Esophagus muscularis mucosa (tissue), 4 donors: ENCODE data around the gene PGK1. TPM values are rescaled to one million over a fixed set of nuclear protein-coding genes. Genes with fewer than 3 reads are reported as not detected.

Source experiments
- DNase-seq: peaks from one replicate; pipeline ENCODE4 v3.0.0-alpha.2; 2017; ENCODE audit errors: extremely low spot score
- H3K27ac ChIP-seq, 4 donors: fragments of 200-600 bp; sonication (generic); replicated peaks in 1 of 4; 1 replicate in 3 of 4; 2 replicates in 1 of 4; pipeline ENCODE4 v1.5.1; 2016 to 2019; ENCODE audit warnings: mild to moderate bottlenecking in 1 of 4
- H3K27me3 ChIP-seq, 4 donors: fragments of 200-600 bp; sonication (generic); one replicate each; pipeline versions ENCODE4 v1.5.1 to v1.6.0; 2016 to 2019
- H3K36me3 ChIP-seq, 4 donors: fragments of 200-600 bp; sonication (generic); one replicate each; pipeline ENCODE4 v1.5.1; 2016 to 2019
- H3K4me1 ChIP-seq, 4 donors: fragments of 200-600 bp; sonication (generic); one replicate each; pipeline ENCODE4 v1.5.1; 2016 to 2019
- H3K4me3 ChIP-seq, 4 donors: fragments of 200-600 bp; sonication (generic); 1 replicate in 2 of 4; 2 replicates in 2 of 4; pipeline ENCODE4 v1.5.1; 2016 to 2019; ENCODE audit warnings: mild to moderate bottlenecking in 4 of 4, moderate library complexity in 1 of 4
- H3K9me3 ChIP-seq, 4 donors: fragments of 200-600 bp; sonication (generic); 1 replicate in 3 of 4; 2 replicates in 1 of 4; pipeline ENCODE4 v1.5.1; 2016 to 2019
- EP300 ChIP-seq: sonication (generic); formaldehyde crosslinking; IDR thresholded peaks from one replicate; pipeline ENCODE4 v1.6.1; 2017; ENCODE audit warnings: antibody characterized with exemption
- POLR2A ChIP-seq: fragments of 450-650 bp; IDR thresholded peaks from one replicate; pipeline ENCODE4 v1.6.1; 2017; ENCODE audit warnings: antibody characterized with exemption, moderate library complexity, mild to moderate bottlenecking, low read depth
- POLR2AphosphoS5 ChIP-seq, 2 donors: sonication (generic); formaldehyde crosslinking; IDR thresholded peaks; one replicate each; pipeline ENCODE4 v1.6.1; 2017; ENCODE audit warnings: antibody characterized with exemption in 2 of 2
- WGBS: methylation state at CpG from one replicate; pipeline ENCODE4 v1.1.5; 2018; 5-methylcytosine and 5-hydroxymethylcytosine counted together
- intact Hi-C: fragments of 100-400 bp; cut with DNase I; formaldehyde crosslinking; loops from one replicate; pipeline ENCODE4 v1.15.1; 2023
- total RNA-seq, 4 donors: library from RNA; depleted of rRNA; stranded (reverse); fragments of >200 nt; gene quantifications; one replicate each; pipeline versions ENCODE4 v1.1.0 to v1.2.1, GENCODE V29; 2016
- TF ChIP-seq, protein P1 (sequence below), 3 experiments: fragments of 200-600 bp in 2 of 3; fragments of 450-650 bp in 1 of 3; sonication (generic) in 2 of 3; IDR thresholded peaks; one replicate each; pipeline ENCODE4 v1.5.1; 2017 to 2019; ENCODE audit warnings: antibody characterized with exemption in 3 of 3, mild to moderate bottlenecking in 2 of 3, moderate library complexity in 1 of 3

The PGK1 gene
- total RNA-seq, 4 donors from 2014 or later, result 187 to 236 (median 229) TPM

DNA sequence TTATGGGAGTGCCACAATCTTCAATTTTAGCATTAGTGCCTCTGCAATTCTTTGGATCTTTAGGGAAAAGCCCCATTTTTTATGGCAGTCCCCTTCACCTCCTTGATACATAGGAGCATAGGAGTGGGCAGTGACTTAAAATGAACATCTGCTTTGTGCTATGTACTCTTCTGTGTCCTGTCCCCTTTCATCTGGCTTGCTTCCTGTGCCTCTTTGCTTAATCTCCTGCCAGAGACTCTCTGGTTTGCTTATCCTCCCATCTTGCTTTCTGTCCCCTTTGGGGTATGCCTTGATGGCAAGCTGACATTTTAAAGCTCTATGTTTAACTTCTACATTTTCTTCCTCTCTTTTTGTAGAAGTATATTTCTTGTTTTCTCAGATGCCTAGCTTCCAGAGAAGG is 12.3 kb downstream of the PGK1 start:
- Histone ChIP-seq H3K9me3 (no peaks in the 10 kb centered on the region), H3K36me3 (peaks cover 24 to 95% (median 71%) of the 10 kb centered on the region in 4 donors), H3K27me3 (no peaks in the 10 kb centered on the region), H3K4me3 (no peak overlapping the region), H3K27ac (no peak overlapping the region), H3K4me1 (peaks cover 0 to 24% (median 13%) of the 10 kb centered on the region in 4 donors)
- no peak for TF ChIP-seq EP300
- TF ChIP-seq POLR2A, result no peak
- TF ChIP-seq, protein P1, sequence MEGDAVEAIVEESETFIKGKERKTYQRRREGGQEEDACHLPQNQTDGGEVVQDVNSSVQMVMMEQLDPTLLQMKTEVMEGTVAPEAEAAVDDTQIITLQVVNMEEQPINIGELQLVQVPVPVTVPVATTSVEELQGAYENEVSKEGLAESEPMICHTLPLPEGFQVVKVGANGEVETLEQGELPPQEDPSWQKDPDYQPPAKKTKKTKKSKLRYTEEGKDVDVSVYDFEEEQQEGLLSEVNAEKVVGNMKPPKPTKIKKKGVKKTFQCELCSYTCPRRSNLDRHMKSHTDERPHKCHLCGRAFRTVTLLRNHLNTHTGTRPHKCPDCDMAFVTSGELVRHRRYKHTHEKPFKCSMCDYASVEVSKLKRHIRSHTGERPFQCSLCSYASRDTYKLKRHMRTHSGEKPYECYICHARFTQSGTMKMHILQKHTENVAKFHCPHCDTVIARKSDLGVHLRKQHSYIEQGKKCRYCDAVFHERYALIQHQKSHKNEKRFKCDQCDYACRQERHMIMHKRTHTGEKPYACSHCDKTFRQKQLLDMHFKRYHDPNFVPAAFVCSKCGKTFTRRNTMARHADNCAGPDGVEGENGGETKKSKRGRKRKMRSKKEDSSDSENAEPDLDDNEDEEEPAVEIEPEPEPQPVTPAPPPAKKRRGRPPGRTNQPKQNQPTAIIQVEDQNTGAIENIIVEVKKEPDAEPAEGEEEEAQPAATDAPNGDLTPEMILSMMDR (IDR thresholded peaks at IDR 0.05), result no peak
- TF ChIP-seq POLR2AphosphoS5 (IDR thresholded peaks at IDR 0.05), result no peak
- DNase-seq, result no peak
- intact Hi-C loops, result no loop called here

DNA sequence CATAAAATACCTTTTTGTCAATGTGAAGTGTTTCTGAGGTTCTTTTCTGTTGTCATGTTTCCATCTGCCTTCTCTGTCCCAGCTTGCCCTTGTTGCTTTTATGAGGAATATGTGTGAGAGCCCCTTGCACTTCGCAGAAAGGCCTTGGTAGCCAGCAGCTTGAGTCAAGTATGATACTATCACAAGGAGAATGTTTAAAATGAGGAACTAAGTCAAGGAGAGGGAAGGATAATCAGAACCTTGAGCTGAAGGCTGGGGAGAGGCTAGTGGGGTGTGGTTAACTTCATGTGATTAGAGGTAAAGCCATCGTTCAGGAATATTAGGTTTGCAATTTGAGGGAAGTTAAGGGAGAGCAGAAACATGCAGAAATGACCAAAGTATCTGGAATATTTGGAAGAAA is 12.7 kb downstream of the PGK1 start:
- intact Hi-C loops, result no loop called here
- peaks cover 24 to 95% (median 70%) of the 10 kb centered on the region in 4 donors for H3K36me3 ChIP-seq

DNA sequence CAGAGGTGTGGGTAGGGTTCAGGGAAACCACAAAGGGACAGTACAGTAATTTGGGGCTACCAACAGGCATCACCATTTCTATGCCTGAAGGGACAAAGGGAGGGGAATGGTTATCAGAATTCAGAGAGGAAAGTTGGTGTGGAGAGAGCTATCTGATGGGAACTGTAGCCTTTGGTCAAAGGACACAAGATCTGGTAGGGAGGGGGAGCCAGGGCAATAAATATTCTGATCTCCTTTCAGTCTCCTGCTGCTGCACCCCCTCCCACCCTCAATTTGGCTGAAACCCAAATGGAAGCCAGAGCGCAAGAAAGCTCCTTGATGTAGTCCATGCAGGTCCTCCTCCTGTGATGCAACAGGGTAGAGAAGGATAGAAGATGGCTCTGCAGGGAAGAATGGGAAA is 14.6 kb downstream of the PGK1 start:
- intact Hi-C loops, result no loop called here

More for the DNA sequence above, 12.7 kb downstream of the PGK1 start:
- H3K9me3 ChIP-seq, result no peaks in the 10 kb centered on the region
- H3K27ac ChIP-seq, result no peak overlapping the region
- H3K4me3 ChIP-seq, result no peak overlapping the region
- WGBS, result 60% methylated on average over 2 of the region's 2 CpGs
- no peaks in the 10 kb centered on the region for H3K27me3 ChIP-seq
- DNase-seq, result no peak
- TF ChIP-seq POLR2A, result no peak
- TF ChIP-seq, protein P1 (IDR thresholded peaks at IDR 0.05), result no peak
- TF ChIP-seq POLR2AphosphoS5 (IDR thresholded peaks at IDR 0.05), result no peak
- no peak for TF ChIP-seq EP300
- peaks cover 0 to 20% (median 11%) of the 10 kb centered on the region in 4 donors for H3K4me1 ChIP-seq

DNA sequence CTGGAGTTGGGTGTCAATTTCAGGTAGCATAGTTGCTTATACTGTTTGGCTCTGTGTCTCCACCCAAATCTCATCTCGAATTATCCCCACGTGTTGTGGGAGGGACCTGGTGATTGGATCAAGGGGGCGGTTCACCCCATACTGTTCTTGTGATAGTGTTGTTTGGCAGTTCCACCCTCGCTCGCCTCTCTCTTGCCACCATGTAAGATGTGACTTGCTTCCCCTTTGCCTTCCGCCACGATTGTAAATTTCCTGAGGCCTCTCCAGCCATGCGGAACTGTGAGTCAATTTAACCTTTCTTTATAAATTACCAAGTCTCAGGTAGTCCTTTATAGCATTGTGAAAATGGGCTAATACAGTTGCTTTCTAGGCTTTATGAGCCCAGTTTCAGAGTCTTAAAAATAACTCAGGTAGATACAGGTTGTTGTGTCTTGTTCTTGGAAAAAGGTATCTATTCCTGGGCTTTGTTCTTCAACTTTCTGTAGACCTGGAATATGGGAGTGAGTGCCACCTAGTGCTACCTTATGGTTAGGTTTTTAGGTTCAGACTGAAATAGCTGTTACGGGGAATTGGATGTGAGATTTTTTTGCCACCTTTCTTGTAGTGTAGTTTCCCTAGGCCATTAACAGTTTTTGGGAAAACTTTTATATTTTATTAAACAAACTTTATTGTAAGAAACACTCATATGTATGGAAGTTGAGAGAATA is 15.6 kb downstream of the PGK1 start:
- intact Hi-C loops, result no loop called here
- TF ChIP-seq, protein P1 (IDR thresholded peaks at IDR 0.05), result peak in 1 of 3 experiments; percentile 23
- TF ChIP-seq POLR2A (no peak), POLR2AphosphoS5 (IDR thresholded peaks at IDR 0.05) (no peak), EP300 (no peak)
- WGBS, result 81% methylated on average over 9 of the region's 9 CpGs
- peaks cover 0 to 11% (median 5%) of the 10 kb centered on the region in 4 donors for H3K4me1 ChIP-seq
- no peaks in the 10 kb centered on the region for H3K9me3 ChIP-seq
- no peak overlapping the region for H3K4me3 ChIP-seq
- no peak for DNase-seq
- peak overlapping the region in 1 of 4 donors; percentile 33 for H3K27ac ChIP-seq
- H3K36me3 ChIP-seq, result peaks cover 31 to 93% (median 72%) of the 10 kb centered on the region in 4 donors
- H3K27me3 ChIP-seq, result no peaks in the 10 kb centered on the region

More for the DNA sequence above, 14.6 kb downstream of the PGK1 start:
- Histone ChIP-seq H3K4me1 (peaks cover 0 to 10% (median 4%) of the 10 kb centered on the region in 4 donors), H3K27ac (no peak overlapping the region), H3K4me3 (no peak overlapping the region), H3K36me3 (peaks cover 32 to 93% (median 71%) of the 10 kb centered on the region in 4 donors), H3K9me3 (no peaks in the 10 kb centered on the region), H3K27me3 (no peaks in the 10 kb centered on the region)
- no peak for DNase-seq
- TF ChIP-seq POLR2A (no peak), POLR2AphosphoS5 (IDR thresholded peaks at IDR 0.05) (no peak), EP300 (no peak)
- TF ChIP-seq, protein P1 (IDR thresholded peaks at IDR 0.05), result no peak
- 75% methylated on average over 1 of the region's 1 CpG for WGBS
